Measurements from ENCODE around the gene OR13J1.

OR13J1 gene

GRCh38 chr9:35856882-35857281 is 13.3 kb downstream of the OR13J1 start:
- no peak for DNase-seq

- DNase-seq = no peak
Observed at GRCh38 chr9:35856206-35856605, 14.0 kb downstream of the OR13J1 start.

- DNase-seq = no peak
Observed at GRCh38 chr9:35854091-35854762, 16.0 kb downstream of the OR13J1 start.

- no peak for DNase-seq
Observed at GRCh38 chr9:35852876-35853865, 17.0 kb downstream of the OR13J1 start.

- no peak for DNase-seq
Observed at GRCh38 chr9:35852267-35852815, 17.9 kb downstream of the OR13J1 start.

GRCh38 chr9:35847792-35848572 is 22.2 kb downstream of the OR13J1 start:
- peak; percentile 75 for DNase-seq

- DNase-seq = no peak
Observed at GRCh38 chr9:35845824-35846771, 24.1 kb downstream of the OR13J1 start.

GRCh38 chr9:35844628-35845270 is 25.5 kb downstream of the OR13J1 start:
- DNase-seq = no peak

- DNase-seq = no peak
Observed at GRCh38 chr9:35842795-35843194, 27.4 kb downstream of the OR13J1 start.

GRCh38 chr9:35842020-35842745 is 28.0 kb downstream of the OR13J1 start:
- DNase-seq = no peak

- no peak for DNase-seq
Observed at GRCh38 chr9:35841645-35841900, 28.6 kb downstream of the OR13J1 start.

- DNase-seq = no peak
Observed at GRCh38 chr9:35840881-35841644, 29.1 kb downstream of the OR13J1 start.

- DNase-seq = no peak
Observed at GRCh38 chr9:35839926-35840325, 30.3 kb downstream of the OR13J1 start.

GRCh38 chr9:35836595-35836994 is 33.6 kb downstream of the OR13J1 start:
- no peak for DNase-seq

- DNase-seq = no peak
Observed at GRCh38 chr9:35835766-35836165, 34.4 kb downstream of the OR13J1 start.

GRCh38 chr9:35835216-35835632 is 35.0 kb downstream of the OR13J1 start:
- no peak for DNase-seq

- no peak for DNase-seq
Observed at GRCh38 chr9:35834260-35835215, 35.7 kb downstream of the OR13J1 start.

- DNase-seq = no peak
Observed at GRCh38 chr9:35832814-35833213, 37.4 kb downstream of the OR13J1 start.

GRCh38 chr9:35831040-35831439 is 39.2 kb downstream of the OR13J1 start:
- DNase-seq = no peak

All from stimulated activated CD4-positive, alpha-beta T cell treated with anti-CD3 and anti-CD28 coated beads, Interleukin-1b, Interleukin-23, amount 100 ng/mL, for 48 hours (primary cell).